HG03432 (cell line): ENCODE data around the gene MT1H.

Experiments used
- ATAC-seq: cut with Tn5 transposase; IDR thresholded peaks from one replicate; pipeline ENCODE4 v1.9.1; 2021; ENCODE audit warnings: mild to moderate bottlenecking, moderate library complexity; ENCODE audit not compliant: unreplicated experiment

Gene MT1H

GRCh38 chr16:56635441-56635967 lies 34.1 kb upstream of the MT1H start:
- no peak for ATAC-seq

- ATAC-seq: no peak
Measured at GRCh38 chr16:56636616-56637413, 32.8 kb upstream of the MT1H start.

GRCh38 chr16:56637814-56638750 lies 31.5 kb upstream of the MT1H start, which contains the start of gene MT1A:
Gene MT1A (plus strand): TSS chr16:56638666. CDS start chr16:56638739, 73 bp downstream.
- no peak for ATAC-seq

GRCh38 chr16:56639045-56639444 lies 30.6 kb upstream of the MT1H start:
- ATAC-seq: no peak

GRCh38 chr16:56640076-56640475 lies 29.5 kb upstream of the MT1H start:
- no peak for ATAC-seq

GRCh38 chr16:56641166-56641565 lies 28.4 kb upstream of the MT1H start:
- ATAC-seq: no peak

GRCh38 chr16:56643080-56643778 lies 26.4 kb upstream of the MT1H start:
- peak; percentile 80 for ATAC-seq

GRCh38 chr16:56643833-56644232 lies 25.8 kb upstream of the MT1H start:
- ATAC-seq: no peak

GRCh38 chr16:56645311-56645710 lies 24.3 kb upstream of the MT1H start:
- no peak for ATAC-seq

GRCh38 chr16:56645838-56646237 lies 23.8 kb upstream of the MT1H start:
- ATAC-seq: no peak

GRCh38 chr16:56647641-56648431 lies 21.8 kb upstream of the MT1H start:
- no peak for ATAC-seq

GRCh38 chr16:56649271-56649670 lies 20.3 kb upstream of the MT1H start:
- no peak for ATAC-seq

- no peak for ATAC-seq
Measured at GRCh38 chr16:56649820-56650219, 19.8 kb upstream of the MT1H start.

- ATAC-seq: no peak
Measured at GRCh38 chr16:56651586-56651985, 18.0 kb upstream of the MT1H start, which contains the start of gene MT1B. Gene MT1B (plus strand): TSS chr16:56651886. CDS start chr16:56651954, 68 bp downstream.

GRCh38 chr16:56652600-56652999 lies 17.0 kb upstream of the MT1H start:
- no peak for ATAC-seq

GRCh38 chr16:56653218-56653617 lies 16.4 kb upstream of the MT1H start:
- no peak for ATAC-seq

- peak; percentile 57 for ATAC-seq
Measured at GRCh38 chr16:56657555-56658326, 11.9 kb upstream of the MT1H start, which contains the start of gene MT1F. Gene MT1F (plus strand): TSS chr16:56657959. CDS start chr16:56658059, 100 bp downstream.

- no peak for ATAC-seq
Measured at GRCh38 chr16:56658327-56658875, 11.2 kb upstream of the MT1H start.
